Activated T-helper 1 cell treated with Interleukin-2 at 50 U/mL for 16 hours (primary cell): ENCODE data around the gene DAB2IP.

Experiments
- DNase-seq: peaks from one replicate; pipeline ENCODE4 v3.0.0-alpha.2; 2020; ENCODE audit warnings: low read depth

The DAB2IP gene

GRCh38 chr9:121663591-121663990, 12.2 kb downstream of the DAB2IP start:
- no peak for DNase-seq

- DNase-seq, result no peak
Observed at GRCh38 chr9:121666294-121666693, 14.9 kb downstream of the DAB2IP start.

- no peak for DNase-seq
Observed at GRCh38 chr9:121667214-121667613, 15.8 kb downstream of the DAB2IP start.

GRCh38 chr9:121667890-121668289, 16.5 kb downstream of the DAB2IP start:
- DNase-seq, result no peak

GRCh38 chr9:121670431-121670830, 19.0 kb downstream of the DAB2IP start:
- DNase-seq, result no peak

GRCh38 chr9:121671612-121672155, 20.2 kb downstream of the DAB2IP start:
- DNase-seq, result no peak

GRCh38 chr9:121672213-121672612, 20.8 kb downstream of the DAB2IP start:
- DNase-seq, result no peak

GRCh38 chr9:121672986-121673385, 21.6 kb downstream of the DAB2IP start:
- DNase-seq, result no peak

- no peak for DNase-seq
Observed at GRCh38 chr9:121673576-121673975, 22.1 kb downstream of the DAB2IP start.

GRCh38 chr9:121674017-121674416, 22.6 kb downstream of the DAB2IP start:
- DNase-seq, result no peak

GRCh38 chr9:121674952-121675351, 23.5 kb downstream of the DAB2IP start:
- DNase-seq, result no peak

GRCh38 chr9:121675381-121675780, 23.9 kb downstream of the DAB2IP start:
- DNase-seq, result no peak

GRCh38 chr9:121675969-121676822, 24.8 kb downstream of the DAB2IP start:
- DNase-seq, result no peak

GRCh38 chr9:121676926-121677325, 25.5 kb downstream of the DAB2IP start:
- no peak for DNase-seq

GRCh38 chr9:121678501-121679022, 27.1 kb downstream of the DAB2IP start:
- DNase-seq, result no peak

GRCh38 chr9:121679901-121680635, 28.6 kb downstream of the DAB2IP start:
- no peak for DNase-seq

GRCh38 chr9:121681404-121681803, 30.0 kb downstream of the DAB2IP start:
- no peak for DNase-seq

GRCh38 chr9:121682201-121682600, 30.8 kb downstream of the DAB2IP start:
- no peak for DNase-seq

- no peak for DNase-seq
Observed at GRCh38 chr9:121682926-121683515, 31.6 kb downstream of the DAB2IP start.

- no peak for DNase-seq
Observed at GRCh38 chr9:121683652-121684051, 32.2 kb downstream of the DAB2IP start.

GRCh38 chr9:121684381-121685145, 33.1 kb downstream of the DAB2IP start:
- DNase-seq, result no peak
